IPS-20b (cell line): Measurements from ENCODE around the gene MYADM.
"Not testable (repeated sequence)": the region's sequence is repeated elsewhere in the genome, so short reads cannot be mapped to it uniquely, and the experiment has no call there.

Experiments
- H3K27ac ChIP-seq: one replicate; pipeline ENCODE4 v1.5.1; 2013; ENCODE audit warnings: low read length
- H3K27me3 ChIP-seq: 2 replicates; pipeline ENCODE4 v1.6.1; 2013; ENCODE audit warnings: mild to moderate bottlenecking, low read length, inconsistent platforms; ENCODE audit not compliant: insufficient read depth
- H3K36me3 ChIP-seq: 2 replicates; pipeline ENCODE4 v1.6.1; 2013; ENCODE audit warnings: low read depth, mild to moderate bottlenecking, inconsistent platforms, low read length, moderate library complexity; ENCODE audit not compliant: insufficient read depth
- H3K4me1 ChIP-seq: 2 replicates; pipeline ENCODE4 v1.6.1; 2013; ENCODE audit warnings: mild to moderate bottlenecking, control low read depth, inconsistent platforms, low read length, moderate library complexity; ENCODE audit not compliant: insufficient read depth
- H3K4me3 ChIP-seq: 2 replicates; pipeline ENCODE4 v1.5.1; 2013; ENCODE audit warnings: mild to moderate bottlenecking, low read length, inconsistent platforms
- H3K9ac ChIP-seq: 2 replicates; pipeline ENCODE4 v1.6.1; 2013; ENCODE audit warnings: low read depth, mild to moderate bottlenecking, inconsistent platforms, low read length, moderate library complexity
- H3K9me3 ChIP-seq: 2 replicates; pipeline ENCODE4 v1.6.1; 2013; ENCODE audit warnings: mild to moderate bottlenecking, low read depth, low read length, inconsistent platforms; ENCODE audit not compliant: insufficient read depth

Gene MYADM

GRCh38 chr19:53867225-53868090 lies at the start of gene MYADM:
TSS of gene MYADM (plus strand) at chr19:53867883. CDS start at chr19:53873530, 5,647 bp downstream.
- Histone ChIP-seq H3K9ac (peak within 1 kb of the TSS; percentile 95), H3K4me1 (peaks cover 3% of the 10 kb centered on the region; the same call in 1 of the 2 replicates), H3K27ac (peak within 1 kb of the TSS; percentile 78)

GRCh38 chr19:53818756-53819155 lies 48.9 kb upstream of the MYADM start:
- H3K4me3 ChIP-seq = no peak overlapping the region
- no peak overlapping the region for H3K27ac ChIP-seq
- no peak overlapping the region for H3K9ac ChIP-seq
- H3K9me3 ChIP-seq = no peaks in the 10 kb centered on the region
- H3K27me3 ChIP-seq = no peaks in the 10 kb centered on the region
- H3K4me1 ChIP-seq = no peaks in the 10 kb centered on the region
- H3K36me3 ChIP-seq = no peaks in the 10 kb centered on the region; the same call in 1 of the 2 replicates

More at GRCh38 chr19:53867225-53868090, at the start of gene MYADM:
- Histone ChIP-seq H3K9me3 (no peaks in the 10 kb centered on the region), H3K36me3 (peaks cover 8% of the 10 kb centered on the region), H3K4me3 (peak within 1 kb of the TSS; percentile 96), H3K27me3 (no peaks in the 10 kb centered on the region)

GRCh38 chr19:53819861-53820260 lies 47.8 kb upstream of the MYADM start:
- Histone ChIP-seq H3K27ac (no peak overlapping the region), H3K4me3 (no peak overlapping the region), H3K4me1 (no peaks in the 10 kb centered on the region), H3K9me3 (no peaks in the 10 kb centered on the region), H3K9ac (no peak overlapping the region), H3K27me3 (no peaks in the 10 kb centered on the region), H3K36me3 (no peaks in the 10 kb centered on the region)

GRCh38 chr19:53823380-53824120 lies 44.1 kb upstream of the MYADM start:
- Histone ChIP-seq H3K27me3 (no peaks in the 10 kb centered on the region), H3K36me3 (no peaks in the 10 kb centered on the region), H3K9me3 (no peaks in the 10 kb centered on the region), H3K27ac (peak overlapping the region; percentile 57), H3K4me1 (peaks cover 2% of the 10 kb centered on the region), H3K4me3 (no peak overlapping the region), H3K9ac (peak overlapping the region; percentile 8; the same call in 1 of the 2 replicates)

- H3K4me3 ChIP-seq = no peak within 1 kb of the TSS
- peak within 1 kb of the TSS; percentile 57 for H3K27ac ChIP-seq
- H3K27me3 ChIP-seq = no peaks in the 10 kb centered on the region
- no peaks in the 10 kb centered on the region for H3K36me3 ChIP-seq
- H3K9me3 ChIP-seq = no peaks in the 10 kb centered on the region
- H3K9ac ChIP-seq = peak within 1 kb of the TSS; percentile 8; the same call in 1 of the 2 replicates
- H3K4me1 ChIP-seq = peaks cover 6% of the 10 kb centered on the region
Measured at GRCh38 chr19:53824134-53824611, 43.5 kb upstream of the MYADM start, which contains the start of gene NLRP12. TSS of gene NLRP12 (minus strand) at chr19:53824314. CDS start at chr19:53824174, 140 bp downstream.

GRCh38 chr19:53826876-53827275 lies 40.8 kb upstream of the MYADM start:
- no peaks in the 10 kb centered on the region for H3K27me3 ChIP-seq

GRCh38 chr19:53828531-53828930 lies 39.2 kb upstream of the MYADM start:
- H3K27ac ChIP-seq = no peak overlapping the region
- H3K4me1 ChIP-seq = peaks cover 9% of the 10 kb centered on the region
- H3K9ac ChIP-seq = no peak overlapping the region
- no peak overlapping the region for H3K4me3 ChIP-seq
- no peaks in the 10 kb centered on the region for H3K36me3 ChIP-seq
- no peaks in the 10 kb centered on the region for H3K9me3 ChIP-seq
- no peaks in the 10 kb centered on the region for H3K27me3 ChIP-seq

More at GRCh38 chr19:53826876-53827275, 40.8 kb upstream of the MYADM start:
- Histone ChIP-seq H3K9me3 (no peaks in the 10 kb centered on the region), H3K9ac (no peak overlapping the region; the same call in 1 of the 2 replicates), H3K36me3 (no peaks in the 10 kb centered on the region), H3K4me1 (peaks cover 9% of the 10 kb centered on the region), H3K27ac (no peak overlapping the region), H3K4me3 (no peak overlapping the region)

GRCh38 chr19:53832861-53833260 lies 34.8 kb upstream of the MYADM start:
- Histone ChIP-seq H3K4me3 (peak overlapping the region; percentile 76), H3K9ac (peak overlapping the region; percentile 84)
- not testable (repeated sequence) for H3K27ac ChIP-seq, H3K9me3 ChIP-seq, H3K27me3 ChIP-seq, H3K36me3 ChIP-seq, H3K4me1 ChIP-seq

GRCh38 chr19:53838446-53838845 lies 29.2 kb upstream of the MYADM start:
- not testable (repeated sequence) for H3K9me3 ChIP-seq, H3K36me3 ChIP-seq, H3K27me3 ChIP-seq, H3K4me3 ChIP-seq, H3K9ac ChIP-seq, H3K4me1 ChIP-seq
- peak overlapping the region; percentile 76 for H3K27ac ChIP-seq

- not testable (repeated sequence) for H3K4me1 ChIP-seq, H3K27me3 ChIP-seq, H3K9me3 ChIP-seq, H3K4me3 ChIP-seq, H3K27ac ChIP-seq, H3K36me3 ChIP-seq, H3K9ac ChIP-seq
Measured at GRCh38 chr19:53840241-53840640, 27.4 kb upstream of the MYADM start.

- H3K36me3 ChIP-seq, H3K27ac ChIP-seq: not testable (repeated sequence)
Measured at GRCh38 chr19:53840914-53841313, 26.8 kb upstream of the MYADM start.

More at GRCh38 chr19:53840914-53841313, 26.8 kb upstream of the MYADM start:
- H3K9ac ChIP-seq, H3K4me3 ChIP-seq, H3K27me3 ChIP-seq, H3K9me3 ChIP-seq, H3K4me1 ChIP-seq: not testable (repeated sequence)
